Ureter (tissue), 1 donor: Measurements from ENCODE around the gene FPGS. TPM values are rescaled to one million over a fixed set of nuclear protein-coding genes. Genes with fewer than 3 reads are reported as not detected.

ENCODE experiments used
- DNase-seq: peaks from one replicate; pipeline ENCODE4 v3.0.0-alpha.2; 2020; ENCODE audit warnings: low spot score
- total RNA-seq: library from RNA; stranded (reverse); gene quantifications from one replicate; pipeline ENCODE4 v1.2.4, GENCODE V29; 2023
- donor health status: DM: yes; HTN: yes; CAD: no.

The FPGS gene
- total RNA-seq, 1 donor from 2014 or later: 115 TPM

GRCh38 chr9:127860260-127860659, 57.6 kb downstream of the FPGS start:
- DNase-seq: no peak

GRCh38 chr9:127860779-127861178, 58.1 kb downstream of the FPGS start:
- DNase-seq: no peak

GRCh38 chr9:127862075-127863011, 59.7 kb downstream of the FPGS start:
- peak; percentile 72 for DNase-seq

GRCh38 chr9:127863191-127863621, 60.5 kb downstream of the FPGS start:
- no peak for DNase-seq

Other genes with a start within 250 kb of the FPGS start
- 29.8 TPM for gene STXBP1, start 190.6 kb upstream of the FPGS start, total RNA-seq
- 1.5 TPM for gene CFAP157, start 95.9 kb upstream of the FPGS start, total RNA-seq
- gene PTRH1, start 87.2 kb upstream of the FPGS start, total RNA-seq: 12.5 TPM
- 0.34 TPM for gene TTC16, start 86.8 kb upstream of the FPGS start, total RNA-seq
- gene TOR2A, start 67.6 kb upstream of the FPGS start, total RNA-seq: 9.9 TPM
- 15.7 TPM for gene SH2D3C, start 24.2 kb upstream of the FPGS start, total RNA-seq
- 81.0 TPM for gene CDK9, start 16.8 kb upstream of the FPGS start, total RNA-seq
- gene ENG, start 51.8 kb downstream of the FPGS start, total RNA-seq: 83.6 TPM
- 48.6 TPM for gene AK1, start 74.8 kb downstream of the FPGS start, total RNA-seq
- 48.9 TPM for gene ST6GALNAC6, start 96.7 kb downstream of the FPGS start, total RNA-seq
- 25.8 TPM for gene ST6GALNAC4, start 114.2 kb downstream of the FPGS start, total RNA-seq
- 3.3 TPM for gene PIP5KL1, start 127.9 kb downstream of the FPGS start, total RNA-seq
- gene DPM2, start 135.0 kb downstream of the FPGS start, total RNA-seq: 41.1 TPM
- 99.6 TPM for gene EEIG1, start 178.1 kb downstream of the FPGS start, total RNA-seq